HG02610 (cell line): ENCODE data around the gene RBM14.
"Not testable (repeated sequence)": the region's sequence is repeated elsewhere in the genome, so short reads cannot be mapped to it uniquely, and the experiment has no call there.

Source experiments
- ATAC-seq: cut with Tn5 transposase; IDR thresholded peaks from one replicate; pipeline ENCODE4 v1.9.1; 2021; ENCODE audit warnings: mild to moderate bottlenecking, moderate library complexity; ENCODE audit not compliant: unreplicated experiment

RBM14 gene

GRCh38 chr11:66631883-66632282, 15.5 kb downstream of the RBM14 start:
- no peak for ATAC-seq

GRCh38 chr11:66632952-66633351, 16.5 kb downstream of the RBM14 start:
- ATAC-seq: no peak

- ATAC-seq: no peak
Measured at GRCh38 chr11:66636411-66636810, 20.0 kb downstream of the RBM14 start.

GRCh38 chr11:66637557-66638176, 21.2 kb downstream of the RBM14 start:
- ATAC-seq: no peak

- peak; percentile 96 for ATAC-seq
Measured at GRCh38 chr11:66638177-66639065, 22.0 kb downstream of the RBM14 start, which contains the start of gene RBM4. Gene RBM4 (plus strand): TSS chr11:66638703. CDS start chr11:66639712, 1,009 bp downstream.

GRCh38 chr11:66639066-66639813, 22.8 kb downstream of the RBM14 start:
- ATAC-seq: no peak

GRCh38 chr11:66639814-66640340, 23.4 kb downstream of the RBM14 start:
- ATAC-seq: not testable (repeated sequence)

- ATAC-seq: no peak
Measured at GRCh38 chr11:66641834-66642233, 25.4 kb downstream of the RBM14 start.

GRCh38 chr11:66643745-66644437, 27.5 kb downstream of the RBM14 start:
- no peak for ATAC-seq

GRCh38 chr11:66646828-66647227, 30.4 kb downstream of the RBM14 start:
- ATAC-seq: no peak

GRCh38 chr11:66649903-66650302, 33.5 kb downstream of the RBM14 start:
- no peak for ATAC-seq

GRCh38 chr11:66651016-66651415, 34.6 kb downstream of the RBM14 start:
- ATAC-seq: no peak

- ATAC-seq: no peak
Measured at GRCh38 chr11:66652651-66653050, 36.2 kb downstream of the RBM14 start.

- ATAC-seq: no peak
Measured at GRCh38 chr11:66653123-66653522, 36.7 kb downstream of the RBM14 start.

GRCh38 chr11:66659763-66660162, 43.3 kb downstream of the RBM14 start:
- no peak for ATAC-seq

- no peak for ATAC-seq
Measured at GRCh38 chr11:66663741-66664296, 47.4 kb downstream of the RBM14 start.

- no peak for ATAC-seq
Measured at GRCh38 chr11:66665369-66665768, 48.9 kb downstream of the RBM14 start.

GRCh38 chr11:66670816-66671215, 54.4 kb downstream of the RBM14 start:
- no peak for ATAC-seq

GRCh38 chr11:66674964-66675602, 58.7 kb downstream of the RBM14 start:
- no peak for ATAC-seq
